Stimulated activated CD4-positive, alpha-beta T cell treated with anti-CD3 and anti-CD28 coated beads, Interleukin-15, amount 100 ng/mL, for 1 hour (primary cell): ENCODE data around the gene DIDO1.
A peak's percentile ranks its signal among the peaks of the same experiment; 100 is the strongest.

Experiments used
- DNase-seq, 2 donors: peaks; one replicate each; pipeline ENCODE4 v3.0.0-alpha.2; 2020; ENCODE audit warnings: low read depth in 1 of 2, low spot score in 1 of 2

Gene DIDO1

DNA sequence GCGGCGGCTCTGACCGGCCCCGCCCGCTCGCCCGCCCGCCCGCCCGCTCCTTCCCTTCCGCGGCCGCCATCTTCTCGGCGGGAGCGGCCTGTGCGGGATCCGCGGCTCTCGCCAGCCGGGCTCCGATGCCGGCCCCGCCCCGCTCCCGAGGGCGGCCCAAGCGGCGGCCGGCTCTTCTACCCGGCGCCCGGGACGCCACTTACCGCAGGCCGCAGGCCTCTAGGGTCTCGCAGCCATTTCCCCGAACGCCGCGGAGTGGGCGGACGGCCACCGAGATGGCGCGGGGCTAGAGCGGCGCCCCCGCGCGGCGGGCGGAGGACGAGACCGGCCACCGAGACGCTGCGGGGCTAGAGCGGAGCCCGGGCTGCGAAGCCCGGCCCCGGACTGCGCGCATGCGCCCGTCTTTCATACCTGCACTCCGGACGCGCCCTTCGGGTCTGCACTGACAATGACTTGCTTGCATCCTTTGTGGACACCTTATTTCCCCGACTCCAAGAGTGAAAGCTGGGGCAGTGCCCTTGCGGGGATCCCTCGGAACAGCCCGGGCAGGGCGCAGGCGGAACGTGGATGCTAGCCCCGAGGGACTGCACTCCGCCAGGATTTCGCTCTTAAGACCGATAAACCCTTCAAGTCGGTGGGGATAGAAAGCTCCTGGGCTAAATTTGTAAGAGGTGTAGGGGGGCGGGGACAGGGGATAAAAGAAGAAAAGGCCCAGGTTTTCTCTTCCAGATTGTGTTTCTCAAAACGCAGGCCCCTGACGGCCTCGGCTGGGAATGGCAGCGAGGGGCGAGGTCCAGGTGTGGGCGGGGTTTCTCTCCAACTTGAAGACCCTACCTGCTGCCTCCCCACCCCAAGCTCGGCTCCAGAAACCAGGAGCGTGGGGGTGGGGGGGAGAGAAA lies at the start of gene DIDO1:
Gene DIDO1 (minus strand): TSS at position 277 of the 899 bp plus-strand sequence.
- DNase-seq = peak; percentile 84 to 87

DNA sequence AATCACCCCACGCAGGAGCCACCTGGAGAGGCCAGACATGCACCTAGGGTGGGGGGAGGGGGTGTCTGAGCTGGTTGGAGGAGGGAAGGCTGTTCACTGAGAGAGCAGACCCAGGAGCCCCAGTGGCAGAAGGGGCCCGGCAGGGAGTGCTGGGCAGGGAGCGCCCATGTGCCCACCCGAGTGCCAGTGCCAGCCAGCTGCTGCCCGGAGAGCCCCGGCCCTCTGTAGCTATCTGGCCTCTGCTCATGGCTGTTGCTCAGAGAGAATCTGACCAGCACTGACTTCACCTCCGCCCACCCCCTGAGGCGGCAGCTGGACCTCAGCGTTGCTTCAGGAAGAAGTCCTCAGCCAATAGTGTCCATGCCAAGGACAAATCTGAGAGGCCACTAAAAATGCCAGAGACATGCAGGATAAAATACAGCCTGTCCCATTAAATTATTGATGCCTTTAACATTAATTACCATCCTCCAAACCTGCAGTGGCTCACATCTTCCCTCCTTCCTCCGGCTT lies 49.0 kb upstream of the DIDO1 start:
- DNase-seq = no peak

DNA sequence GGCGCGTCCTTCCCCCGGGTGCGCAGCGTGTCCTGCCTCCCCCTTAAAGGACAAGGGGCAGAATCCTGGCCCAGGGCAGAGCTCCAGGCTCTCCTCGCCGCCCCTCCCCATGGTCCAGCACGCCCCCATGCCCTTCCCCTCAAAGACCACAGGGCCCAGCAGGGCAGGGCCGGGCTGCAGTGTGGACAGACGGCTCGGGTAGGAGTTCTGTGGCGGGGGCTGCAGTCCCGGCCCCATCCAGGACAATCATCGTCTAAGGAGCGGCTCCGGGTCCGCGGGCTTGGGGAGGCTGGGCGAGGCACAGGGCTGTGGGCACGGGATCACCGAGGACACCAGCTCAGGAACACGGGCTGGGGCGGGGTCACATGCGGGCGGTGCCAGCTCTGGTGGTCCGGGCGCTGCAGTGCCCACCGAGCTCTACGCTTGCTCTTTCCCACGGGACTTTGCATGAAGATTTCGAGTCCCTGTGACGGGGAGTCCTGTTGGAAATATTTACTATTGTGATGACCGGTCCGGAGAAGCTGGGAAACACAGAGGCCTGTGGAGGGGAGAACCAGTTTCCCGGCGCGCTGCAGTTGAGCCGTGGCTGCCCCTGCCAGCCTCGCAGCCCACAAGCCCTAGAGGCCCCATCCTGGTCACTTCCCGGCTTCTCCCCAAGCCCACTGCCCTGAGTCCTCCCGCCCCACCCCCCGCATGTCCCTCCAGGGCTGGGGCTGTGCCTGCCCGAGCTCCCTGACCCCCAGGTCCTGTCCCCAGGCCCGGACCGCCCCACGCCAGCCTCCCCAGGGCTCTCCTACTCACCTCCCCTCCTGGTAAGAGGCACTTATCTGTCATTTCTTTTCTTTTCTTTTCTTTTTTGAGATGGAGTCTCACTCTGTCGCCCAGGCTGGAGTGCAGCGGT lies 46.8 kb upstream of the DIDO1 start:
- no peak for DNase-seq

DNA sequence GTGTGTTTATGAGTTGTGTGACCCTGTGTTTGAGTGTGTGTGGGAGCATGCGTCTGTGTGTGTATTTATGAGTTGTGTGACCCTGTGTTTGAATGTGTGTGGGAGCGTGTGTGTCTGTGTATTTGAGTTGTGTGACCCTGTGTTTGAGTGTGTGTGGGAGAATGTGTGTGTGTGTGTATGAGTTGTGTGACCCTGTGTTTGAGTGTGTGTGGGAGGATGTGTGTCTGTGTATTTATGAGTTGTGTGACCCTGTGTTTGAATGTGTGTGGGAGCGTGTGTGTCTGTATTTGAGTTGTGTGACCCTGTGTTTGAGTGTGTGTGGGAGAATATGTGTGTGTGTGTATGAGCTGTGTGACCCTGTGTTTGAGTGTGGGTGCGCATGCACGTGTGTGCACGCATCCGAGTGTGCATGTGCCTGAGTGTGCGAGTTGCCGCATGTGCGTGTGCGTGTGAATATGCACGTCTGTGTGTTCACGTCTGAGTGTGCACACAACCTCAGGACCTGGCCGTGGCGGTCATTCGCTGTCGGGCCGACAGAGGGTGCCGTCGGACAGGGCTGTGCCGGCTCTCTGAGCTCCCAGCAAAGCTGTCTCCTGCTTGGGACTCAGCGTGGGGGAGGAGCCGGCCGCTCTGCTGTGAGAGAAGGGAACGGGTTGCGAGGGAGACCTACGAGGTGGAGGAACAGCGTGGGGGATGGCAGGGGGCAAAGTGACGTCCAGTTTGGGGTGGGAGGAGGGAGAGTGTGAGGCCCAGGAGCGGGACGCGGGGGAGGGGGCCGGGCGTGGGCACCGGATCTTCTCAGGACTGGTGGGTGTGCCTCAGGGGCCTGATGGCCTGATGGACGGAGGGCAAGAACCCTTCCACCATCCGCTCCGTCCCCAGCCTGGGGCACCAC lies 45.9 kb upstream of the DIDO1 start:
- peak; percentile 70 to 78 for DNase-seq

DNA sequence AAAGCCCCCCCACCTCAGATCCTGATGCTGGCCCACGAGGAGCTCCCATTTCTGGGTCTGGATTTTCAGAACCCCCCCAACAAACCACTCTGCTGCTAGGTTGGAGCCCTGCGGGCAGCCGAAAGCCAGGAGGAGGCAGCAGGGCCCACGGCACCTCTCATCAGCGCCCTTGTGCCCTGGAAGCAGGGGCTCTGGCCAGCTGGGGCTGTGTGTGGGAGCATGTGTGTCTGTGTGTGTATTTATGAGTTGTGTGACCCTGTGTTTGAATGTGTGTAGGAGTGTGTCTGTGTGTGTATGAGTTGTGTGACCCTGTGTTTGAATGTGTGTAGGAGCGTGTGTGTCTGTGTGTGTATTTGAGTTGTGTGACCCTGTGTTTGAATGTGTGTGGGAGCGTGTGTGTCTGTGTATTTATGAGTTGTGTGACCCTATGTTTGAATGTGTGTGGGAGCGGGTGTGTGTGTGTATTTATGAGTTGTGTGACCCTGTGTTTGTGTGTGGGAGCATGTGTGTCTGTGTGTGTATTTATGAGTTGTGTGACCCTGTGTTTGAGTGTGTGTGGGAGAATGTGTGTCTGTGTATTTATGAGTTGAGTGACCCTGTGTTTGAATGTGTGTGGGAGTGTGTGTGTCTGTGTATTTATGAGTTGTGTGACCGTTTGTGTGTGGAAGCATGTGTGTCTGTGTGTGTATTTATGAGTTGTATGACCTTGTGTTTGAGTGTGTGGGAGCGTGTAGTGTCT lies 45.1 kb upstream of the DIDO1 start:
- DNase-seq = no peak

DNA sequence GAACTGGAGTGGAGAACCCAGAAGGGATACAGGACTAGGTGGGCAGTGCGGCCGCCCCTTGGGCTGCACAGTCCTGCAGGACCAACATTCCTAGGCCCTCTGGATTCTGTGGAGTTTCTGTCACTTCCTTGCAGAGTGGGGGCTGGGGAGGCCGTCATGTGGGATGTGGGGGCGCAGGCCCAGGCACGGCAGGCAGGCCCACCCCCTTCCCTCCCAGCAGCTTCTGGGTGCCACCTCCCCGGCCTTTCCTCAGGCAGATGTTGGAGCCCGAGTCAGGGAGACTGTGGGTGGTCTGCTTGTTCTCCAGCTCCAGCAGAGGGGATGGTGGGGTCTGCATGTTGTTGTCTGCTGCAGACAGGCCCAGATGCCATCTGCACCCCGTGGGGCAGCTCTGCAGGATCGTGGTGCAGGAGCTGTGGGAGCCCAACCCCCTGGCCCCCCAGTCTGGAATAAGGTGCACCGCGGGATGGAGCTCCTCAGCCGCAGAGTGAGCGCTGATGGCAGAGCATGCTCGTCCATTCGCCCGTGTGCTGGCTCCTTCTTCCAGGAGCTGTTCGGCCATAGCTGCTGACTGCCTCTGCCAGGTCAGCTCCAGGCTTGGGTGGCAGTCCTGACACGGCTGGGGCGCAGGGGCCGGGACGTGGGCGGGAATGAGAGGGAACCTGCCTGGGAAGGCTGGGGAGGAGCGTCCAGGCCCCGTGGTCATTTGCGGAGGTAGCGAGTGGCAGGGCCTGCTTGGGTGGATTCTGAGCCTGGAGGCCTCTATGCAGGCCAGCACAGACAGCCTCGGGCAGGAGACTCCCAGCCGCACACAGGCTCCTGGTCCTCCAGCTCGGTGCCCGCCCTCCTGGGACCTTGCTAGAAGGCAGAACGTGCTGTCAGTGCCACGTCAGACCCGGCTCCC lies 44.3 kb upstream of the DIDO1 start:
- DNase-seq = no peak

DNA sequence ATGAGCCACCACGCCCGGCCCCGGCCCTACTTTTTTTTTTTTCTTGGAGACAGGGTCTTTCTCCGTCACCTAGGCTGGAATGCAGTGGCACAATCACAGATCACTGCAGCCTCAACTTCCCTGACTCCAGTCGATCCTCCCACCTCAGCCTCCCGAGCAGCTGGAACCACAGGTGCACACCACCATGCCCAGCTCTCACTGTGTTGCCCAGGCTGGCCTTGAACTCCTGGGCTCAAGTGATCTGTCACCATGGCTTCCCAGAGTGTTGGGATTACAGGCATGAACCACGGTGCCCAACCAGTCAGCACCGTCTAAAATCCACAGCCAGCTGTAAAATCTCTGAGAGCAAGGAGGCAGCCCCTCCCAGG lies 43.6 kb upstream of the DIDO1 start:
- DNase-seq = no peak

DNA sequence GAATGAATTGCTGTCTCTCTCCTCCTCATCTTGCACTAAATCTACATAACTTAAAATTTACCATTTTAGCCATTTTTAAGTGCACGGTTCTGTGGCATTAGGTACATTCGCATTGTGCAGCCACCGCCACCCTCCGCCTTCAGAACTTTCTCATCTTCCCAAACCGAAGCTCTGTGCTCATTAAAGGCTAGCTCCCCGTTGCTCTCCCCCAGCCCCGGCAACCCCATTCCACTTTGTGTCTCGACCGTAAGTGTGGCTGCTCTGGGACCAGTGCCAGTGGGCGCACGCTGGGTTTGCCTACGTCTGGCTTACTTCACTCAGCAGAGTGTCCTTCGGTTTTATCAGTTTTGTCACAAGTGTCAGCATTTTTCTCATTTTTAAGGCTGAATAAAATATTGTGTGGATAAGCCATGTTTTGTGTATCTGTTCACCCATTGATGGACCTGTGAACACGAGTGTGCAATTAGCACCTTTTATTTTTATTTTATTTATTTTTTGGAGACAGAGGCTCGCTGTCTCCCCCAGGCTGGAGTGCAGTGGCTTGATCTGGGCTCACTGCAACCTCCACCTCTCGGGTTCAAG lies 43.0 kb upstream of the DIDO1 start:
- no peak for DNase-seq

DNA sequence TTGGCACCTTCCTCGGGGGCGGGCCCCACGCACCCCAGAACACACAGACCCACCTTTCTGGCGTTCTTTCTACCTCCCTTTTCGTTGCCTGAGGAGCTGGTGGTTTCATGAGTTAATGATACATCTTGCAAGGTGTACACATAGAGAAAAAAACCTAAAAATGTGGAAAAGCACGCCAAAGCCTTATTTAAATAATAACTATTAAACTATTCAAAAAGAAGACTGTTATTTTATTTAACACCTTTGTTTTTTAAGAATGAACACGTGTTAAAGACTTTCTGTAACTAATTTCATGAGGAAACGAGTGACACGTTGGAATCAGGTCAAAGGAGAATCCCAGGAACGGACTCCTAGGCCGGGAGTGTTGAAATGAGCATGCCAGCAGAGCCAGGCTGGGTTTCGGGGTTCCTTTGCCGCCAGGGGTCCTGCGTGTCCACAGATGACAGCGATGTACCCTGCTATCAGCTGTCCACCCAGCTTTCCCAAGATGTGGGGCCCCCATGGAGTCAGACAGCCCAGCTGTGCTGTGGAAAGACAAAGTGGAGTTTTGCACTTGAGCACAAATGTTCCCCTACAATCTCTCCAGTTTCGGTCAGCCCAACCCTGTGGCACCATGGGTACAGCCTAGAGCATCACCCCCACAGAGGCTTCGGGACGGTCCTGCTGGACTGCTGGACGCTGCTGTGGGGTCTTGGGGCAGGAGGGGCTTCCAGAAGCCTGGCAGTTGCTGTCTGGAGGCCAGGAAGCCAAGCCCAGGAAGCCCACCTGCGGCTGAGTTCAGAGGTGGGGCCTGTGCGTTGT lies 42.3 kb upstream of the DIDO1 start:
- DNase-seq = no peak

DNA sequence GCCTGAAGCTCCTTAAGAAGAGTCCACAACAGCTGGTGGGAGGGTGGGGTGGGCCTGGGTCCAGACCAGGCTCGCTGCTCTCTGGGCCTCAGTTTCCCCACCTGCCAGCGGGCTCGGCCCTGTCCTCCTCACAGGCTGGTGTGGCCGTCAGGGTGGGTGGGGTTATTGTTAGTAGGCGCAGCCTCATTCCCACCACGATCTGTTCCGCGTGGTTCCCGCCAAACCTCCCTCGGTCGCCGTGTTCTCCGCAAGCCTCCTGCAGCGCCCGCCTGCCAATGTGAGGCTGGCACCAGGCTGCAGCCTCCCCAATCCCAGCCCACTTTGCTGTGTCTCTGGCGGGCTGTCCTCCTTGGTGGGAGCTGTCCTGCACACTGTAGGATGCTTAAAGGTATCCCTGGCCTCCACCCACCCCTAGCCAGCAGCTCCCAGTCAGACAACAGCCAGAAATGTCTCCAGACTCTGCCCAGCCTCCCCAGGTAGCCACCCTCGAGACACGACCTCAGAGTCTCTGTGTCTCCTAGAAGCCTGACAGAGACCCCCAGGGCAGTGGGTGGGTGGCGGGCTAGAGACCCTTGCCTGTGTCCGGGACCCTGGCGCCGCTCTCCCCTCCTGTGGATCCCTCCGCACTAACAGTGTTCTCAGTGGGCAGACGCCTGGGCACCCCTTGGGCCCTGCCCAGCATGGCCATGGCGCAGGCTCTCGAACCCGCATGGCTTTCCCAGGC lies 41.5 kb upstream of the DIDO1 start:
- DNase-seq = no peak

DNA sequence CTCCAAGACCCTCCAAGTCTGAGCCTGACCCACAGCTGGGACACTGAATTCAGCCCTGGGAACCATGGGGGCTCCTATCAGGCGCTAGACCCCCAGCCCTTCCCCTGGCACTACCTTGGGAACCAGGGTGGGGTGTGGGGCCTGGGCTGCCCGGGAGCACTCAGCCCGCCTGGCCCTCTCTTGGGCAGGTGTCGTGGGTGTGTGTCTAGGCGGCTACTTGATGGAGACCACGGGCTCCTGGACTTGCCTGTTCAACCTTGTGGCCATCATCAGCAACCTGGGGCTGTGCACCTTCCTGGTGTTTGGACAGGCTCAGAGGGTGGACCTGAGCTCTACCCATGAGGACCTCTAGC lies 40.8 kb upstream of the DIDO1 start:
- no peak for DNase-seq

DNA sequence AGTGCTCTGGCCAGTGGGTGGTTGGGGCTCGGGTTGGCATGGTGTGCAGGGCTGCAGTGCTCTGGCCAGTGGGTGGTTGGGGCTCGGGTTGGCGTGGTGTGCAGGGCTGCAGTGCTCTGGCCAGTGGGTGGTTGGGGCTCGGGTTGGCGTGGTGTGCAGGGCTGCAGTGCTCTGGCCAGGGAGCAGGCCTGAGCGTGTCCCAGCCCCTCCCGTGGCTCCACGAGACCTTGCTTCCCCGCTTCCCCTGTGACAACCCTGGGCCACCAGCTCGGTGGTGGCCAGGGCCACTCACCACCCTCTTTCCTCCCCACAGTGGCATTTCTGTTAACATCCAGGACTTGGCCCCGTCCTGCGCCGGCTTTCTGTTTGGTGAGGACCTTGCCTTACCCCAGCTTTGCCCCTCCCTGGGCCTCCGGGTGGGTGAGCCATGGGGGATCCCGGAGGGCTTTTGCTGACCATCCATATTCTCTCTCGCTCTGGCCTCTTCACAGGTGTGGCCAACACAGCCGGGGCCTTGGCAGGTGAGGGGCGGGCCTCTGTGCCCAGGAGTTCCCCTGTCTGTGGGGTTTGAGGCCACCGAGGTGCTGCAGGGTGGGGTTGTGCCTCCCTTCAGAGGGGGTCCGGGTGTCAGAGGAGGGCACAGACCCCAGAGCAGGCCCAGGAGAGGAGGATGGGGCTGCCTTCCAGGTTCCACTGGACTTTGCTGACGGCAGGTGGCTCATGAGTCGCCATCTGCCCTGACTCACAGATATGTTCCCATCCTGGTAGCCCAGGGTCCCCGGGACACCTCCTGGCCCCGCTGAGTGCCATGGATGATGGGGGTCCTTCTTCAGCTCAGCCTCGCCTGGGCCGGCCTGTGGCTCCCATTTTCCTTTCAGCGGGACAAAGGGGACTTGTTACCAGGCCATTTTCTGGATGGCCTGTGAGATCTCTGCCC lies 40.2 kb upstream of the DIDO1 start:
- DNase-seq = no peak

DNA sequence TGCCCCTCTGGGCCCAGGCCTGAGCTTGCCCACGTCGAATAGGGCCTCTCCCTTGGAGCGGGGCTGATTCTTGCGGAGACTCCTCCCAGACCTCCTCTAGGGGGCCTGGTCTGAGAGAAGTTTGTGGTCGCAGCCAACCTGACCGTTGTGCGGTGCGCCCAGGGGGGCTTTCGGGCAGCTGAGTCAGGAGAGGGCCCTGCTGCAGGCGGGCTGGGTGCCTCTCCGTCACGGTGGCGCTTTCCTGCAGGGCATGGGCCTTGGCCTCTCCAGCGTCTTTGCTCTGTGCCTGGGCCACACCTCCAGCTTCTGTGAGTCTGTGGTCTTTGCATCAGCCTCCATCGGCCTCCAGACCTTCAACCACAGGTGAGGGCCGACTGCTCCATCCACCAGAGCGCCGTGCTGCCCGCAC lies 39.1 kb upstream of the DIDO1 start:
- no peak for DNase-seq

DNA sequence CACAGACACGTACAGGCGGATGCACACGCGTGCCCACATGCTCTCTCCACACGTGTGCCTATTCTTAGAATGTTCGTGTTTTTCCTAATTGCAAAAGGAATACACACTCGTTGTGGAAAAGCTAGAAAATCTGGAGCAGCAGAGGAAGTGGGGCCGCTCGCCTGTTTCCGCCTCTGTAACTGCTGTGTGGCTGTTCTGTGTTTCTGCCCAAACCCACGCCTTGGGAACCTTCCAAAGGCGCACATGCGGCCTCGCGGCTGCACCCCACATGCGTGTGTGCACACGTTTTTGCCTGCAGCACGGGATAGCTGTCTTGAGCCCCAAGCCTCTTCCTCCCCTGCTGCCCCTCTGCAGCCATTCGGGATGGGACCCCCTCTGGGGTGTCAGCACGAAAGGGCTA lies 38.4 kb upstream of the DIDO1 start:
- no peak for DNase-seq

DNA sequence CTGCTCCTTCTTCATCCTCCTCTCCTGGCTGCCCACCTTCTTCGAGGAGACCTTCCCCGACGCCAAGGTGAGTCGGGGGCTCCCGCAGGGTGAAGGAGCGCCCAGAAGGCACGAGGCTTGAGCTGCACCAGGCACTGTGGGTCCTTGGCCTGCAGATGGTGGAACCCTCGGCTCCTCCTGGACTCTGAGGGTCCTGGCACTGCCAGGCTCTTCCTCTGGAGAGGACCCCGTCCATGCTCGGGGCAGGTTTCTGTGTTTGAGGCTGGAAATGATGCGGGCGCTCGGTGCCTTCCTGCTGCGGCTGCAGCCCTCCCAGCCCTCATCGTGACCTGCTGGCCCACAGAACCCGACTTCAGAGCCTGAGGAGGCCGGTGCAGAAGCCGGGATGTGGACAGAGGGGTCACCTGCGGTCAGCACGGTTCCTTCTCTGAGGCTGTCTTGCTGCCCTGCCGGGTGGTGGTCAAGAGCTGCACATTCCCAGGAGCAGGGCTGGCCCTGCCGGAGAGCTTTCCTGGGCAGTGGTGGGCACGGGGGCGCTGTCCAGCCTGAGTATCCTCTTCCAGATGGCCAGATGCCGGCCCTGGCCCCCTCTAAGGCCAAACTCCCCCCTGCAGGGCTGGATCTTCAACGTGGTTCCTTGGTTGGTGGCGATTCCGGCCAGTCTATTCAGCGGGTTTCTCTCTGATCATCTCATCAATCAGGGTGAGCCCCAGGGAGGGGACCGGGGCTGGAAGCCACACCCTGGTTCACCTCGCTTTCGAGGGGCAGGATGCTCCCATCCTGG lies 37.5 kb upstream of the DIDO1 start:
- DNase-seq = no peak
